GM10248 (cell line): ENCODE data around the gene ZFPL1.

Experiments
- CTCF ChIA-PET: fragments of 300-600 bp; sonication (Branson Sonifier 250); formaldehyde crosslinking; extraction: SDS; loops from one replicate; lab custom pipeline; 2021; ENCODE audit warnings: antibody characterized with exemption; lab: Yijun Ruan, JAX
- POLR2A ChIA-PET: fragments of 350-650 bp; sonication (Branson Sonifier 250); formaldehyde crosslinking; extraction: SDS; loops from one replicate; lab custom pipeline; 2020; ENCODE audit warnings: antibody characterized with exemption; lab: Yijun Ruan, JAX
- DNase-seq: peaks from one replicate; pipeline ENCODE4 v3.0.0; 2012; ENCODE audit errors: extremely low spot score
- CTCF ChIP-seq: IDR thresholded peaks from 2 replicates; pipeline ENCODE4 v1.5.1; 2012; ENCODE audit warnings: mild to moderate bottlenecking, low read depth; ENCODE audit errors: extremely low read depth, missing control alignments, control extremely low read depth

Gene ZFPL1

GRCh38 chr11:65053827-65054508 lies 30.1 kb upstream of the ZFPL1 start:
- CTCF ChIA-PET, result interaction anchor here (1.1 to 2.0 kb wide), 3 partner anchors 12 to 40 kb away, joined by 3 to 6 read pairs (median 6); partner anchors contain the start of gene ARL2
- TF ChIP-seq CTCF, result no peak
- POLR2A ChIA-PET, result no interaction called here
- no peak for DNase-seq

DNA sequence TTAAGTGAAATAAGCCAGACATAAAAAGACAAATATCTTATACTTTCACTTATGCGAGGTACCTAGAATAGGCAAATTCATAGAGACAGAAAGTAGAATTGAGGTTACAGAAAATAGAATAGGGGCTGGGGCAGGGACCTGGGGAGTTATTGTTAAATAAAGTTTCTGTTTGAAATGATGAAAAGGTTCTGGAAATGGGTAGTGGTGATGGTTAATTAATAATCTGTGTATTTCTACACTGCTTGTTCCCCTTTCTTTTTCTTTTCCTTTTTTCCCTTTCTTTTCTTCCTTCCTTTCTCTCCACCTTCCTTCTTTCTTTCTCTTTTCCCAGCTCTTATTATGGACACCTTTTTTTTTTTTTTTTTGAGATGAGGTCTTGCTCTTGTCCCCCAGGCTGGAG lies 28.5 kb upstream of the ZFPL1 start:
- no peak for DNase-seq
- TF ChIP-seq CTCF, result no peak
- POLR2A ChIA-PET, result no interaction called here
- CTCF ChIA-PET, result interaction anchor here (0.6 to 2.0 kb wide), 2 partner anchors 13 to 14 kb away, joined by 3 to 6 read pairs; no protein-coding TSS in a partner anchor

GRCh38 chr11:65056999-65057398 lies 27.0 kb upstream of the ZFPL1 start:
- ChIA-PET CTCF (interaction anchor here (1.1 kb wide), 1 partner anchor 43 kb away, joined by 4 read pairs; the partner anchor contains the start of gene ARL2), POLR2A (interaction anchor here (0.6 to 0.7 kb wide), 2 partner anchors 235 to 447 kb away, joined by 5 read pairs; no protein-coding TSS in a partner anchor)
- TF ChIP-seq CTCF, result no peak
- DNase-seq, result no peak

GRCh38 chr11:65057526-65057925 lies 26.5 kb upstream of the ZFPL1 start:
- DNase-seq, result no peak
- CTCF ChIA-PET, result interaction anchor here (1.1 to 3.2 kb wide), 3 partner anchors 8 to 43 kb away, joined by 4 to 11 read pairs (median 4); partner anchors contain the start of gene ARL2

DNA sequence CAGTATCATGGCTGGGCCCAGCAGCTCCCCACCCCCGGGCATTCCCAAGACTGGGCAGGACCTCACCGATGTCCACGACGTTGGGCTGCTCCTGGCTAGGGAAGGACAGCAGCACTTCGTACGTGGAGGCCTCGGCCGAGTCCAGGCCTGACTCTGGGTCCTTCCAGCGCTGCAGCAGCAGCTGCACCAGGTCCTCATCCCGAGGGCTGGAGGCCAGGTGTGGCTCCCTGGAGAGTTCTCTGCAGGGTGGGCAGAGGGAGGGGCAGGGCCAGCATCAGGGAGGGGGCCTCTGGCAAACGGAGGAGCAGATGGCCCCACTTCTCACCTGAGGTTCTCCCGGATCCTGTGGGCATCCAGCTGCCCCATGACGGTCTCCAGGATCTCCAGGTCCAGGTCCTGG lies 26.0 kb upstream of the ZFPL1 start:
- no peak for DNase-seq
- TF ChIP-seq CTCF, result no peak
- ChIA-PET CTCF (interaction anchor here (1.1 to 3.2 kb wide), 5 partner anchors 9 to 44 kb away, joined by 4 to 11 read pairs (median 4); partner anchors contain the start of gene ARL2), POLR2A (no interaction called here)

More at GRCh38 chr11:65057526-65057925, 26.5 kb upstream of the ZFPL1 start:
- no peak for TF ChIP-seq CTCF
- POLR2A ChIA-PET, result interaction anchor here (0.6 kb wide), 1 partner anchor 446 kb away, joined by 5 read pairs; no protein-coding TSS in a partner anchor

DNA sequence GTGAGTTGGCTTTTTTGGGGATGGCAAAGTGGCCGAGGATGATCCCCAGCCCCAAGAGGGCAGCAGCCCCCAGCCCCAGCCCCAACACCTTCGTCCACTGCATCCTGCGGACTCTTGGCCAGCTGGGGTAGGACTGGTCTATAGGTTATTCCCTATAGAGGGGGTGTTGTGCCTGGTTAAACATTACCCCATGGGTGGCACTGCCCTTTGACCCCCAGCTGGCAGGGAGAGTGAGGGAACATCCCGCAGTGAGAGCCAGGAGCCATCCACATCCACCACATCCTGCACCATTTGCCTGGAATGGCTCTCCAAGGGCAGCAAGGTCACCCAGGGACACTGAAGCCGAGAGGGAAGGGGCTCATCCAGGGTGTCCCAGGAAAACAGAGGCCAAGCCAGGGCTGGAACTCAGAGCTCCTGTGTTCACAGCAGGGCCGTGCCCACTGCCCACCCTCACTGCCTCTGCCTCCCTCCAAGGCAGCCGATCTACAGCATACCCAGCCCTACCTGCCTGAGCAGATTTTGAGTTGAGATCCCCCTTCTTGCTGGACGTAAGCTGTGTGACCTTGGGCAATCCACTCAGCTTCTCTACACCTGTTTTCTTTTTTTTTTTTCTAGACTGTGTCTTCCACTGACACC lies 25.5 kb upstream of the ZFPL1 start, which contains the start of gene NAALADL1:
TSS of gene NAALADL1 (minus strand) at position 135 of the 636 bp plus-strand sequence. CDS start at position 103, 32 bp downstream.
- no peak for DNase-seq
- ChIA-PET POLR2A (no interaction called here), CTCF (interaction anchor here (1.1 to 3.2 kb wide), 6 partner anchors 9 to 44 kb away, joined by 4 to 11 read pairs (median 4); partner anchors contain the start of gene ARL2)

More for the DNA sequence above, 25.5 kb upstream of the ZFPL1 start, which contains the start of gene NAALADL1:
- TF ChIP-seq CTCF, result no peak
